GM19467 (cell line): ENCODE results near the gene PERP.

Experiments
- ATAC-seq: cut with Tn5 transposase; IDR thresholded peaks from one replicate; pipeline ENCODE4 v1.9.1; 2021; ENCODE audit warnings: mild to moderate bottlenecking, moderate library complexity; ENCODE audit not compliant: unreplicated experiment

The PERP gene

DNA sequence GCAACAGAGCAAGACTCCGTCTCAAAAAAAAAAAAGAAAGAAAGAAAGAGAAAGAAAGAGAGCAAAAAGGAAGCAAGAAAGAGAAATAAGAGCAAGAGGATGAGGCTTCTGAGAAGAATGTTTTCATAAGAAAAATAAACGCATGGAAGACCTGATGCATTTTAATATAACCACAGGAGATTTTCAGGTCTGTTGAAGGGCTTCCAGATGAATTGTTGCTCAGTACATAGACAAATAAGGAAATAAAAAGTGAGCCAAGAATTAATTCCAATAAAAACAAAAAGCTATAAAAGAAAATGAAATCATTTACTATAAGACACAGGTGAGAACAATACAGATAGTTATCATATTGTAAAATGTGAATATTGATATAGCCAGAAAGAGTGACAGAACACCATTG lies 43.5 kb downstream of the PERP start:
- no peak for ATAC-seq

DNA sequence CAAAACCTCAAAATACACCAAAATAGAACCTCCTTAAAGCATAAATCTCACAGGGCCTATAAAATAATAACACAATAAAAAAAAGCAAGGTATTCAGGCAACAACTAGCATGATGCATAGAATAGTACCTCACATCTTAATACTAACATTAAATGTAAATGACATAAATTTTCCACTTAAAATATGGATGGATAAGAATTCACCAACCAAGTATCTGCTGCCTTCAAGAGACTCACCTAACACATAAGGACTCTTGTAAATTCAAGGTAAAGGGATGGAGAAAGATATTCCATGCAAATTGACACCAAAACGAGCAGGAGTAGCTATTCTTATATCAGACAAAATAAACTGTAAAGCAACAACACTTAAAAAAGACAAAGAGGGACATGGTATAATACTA lies 52.2 kb downstream of the PERP start:
- ATAC-seq = no peak

DNA sequence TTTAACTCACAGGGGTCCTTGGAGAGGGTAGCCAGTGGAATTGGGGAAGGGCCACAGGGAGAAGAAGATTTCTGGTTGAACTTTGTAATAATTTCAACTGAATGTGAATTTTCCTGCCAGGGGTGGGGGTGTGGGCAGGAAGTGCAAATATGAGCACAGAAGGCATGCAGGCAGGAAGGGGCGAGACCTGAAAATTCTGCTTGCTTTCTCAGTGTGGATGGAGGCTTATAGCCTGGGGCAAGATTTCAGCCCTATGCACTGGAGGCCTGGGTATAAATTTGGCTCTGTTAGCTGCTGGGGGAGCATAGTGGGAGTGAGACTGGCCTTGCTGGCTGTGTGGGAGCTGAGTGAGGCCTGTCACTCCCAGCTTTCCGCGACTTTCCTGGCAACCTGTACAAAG lies 54.4 kb downstream of the PERP start:
- ATAC-seq = no peak

DNA sequence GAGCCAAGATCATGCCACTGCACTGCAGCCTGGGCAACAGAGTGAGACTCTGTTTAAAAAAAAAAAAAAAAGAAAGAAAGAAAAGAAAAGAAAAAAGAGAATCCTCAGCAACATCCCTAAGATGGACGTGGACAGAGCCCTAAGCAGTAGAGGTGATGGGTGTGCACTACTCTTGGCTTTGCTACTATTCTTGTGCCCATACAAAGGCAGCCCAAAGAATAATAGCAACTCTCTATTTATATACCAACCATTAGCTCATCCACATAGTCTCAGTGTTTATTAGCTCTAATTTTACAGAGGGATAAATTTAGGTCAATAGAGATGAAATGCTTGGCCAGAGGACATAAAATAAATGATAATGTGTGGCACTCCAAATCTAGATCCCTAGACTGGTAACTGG lies 62.2 kb downstream of the PERP start:
- ATAC-seq = no peak

DNA sequence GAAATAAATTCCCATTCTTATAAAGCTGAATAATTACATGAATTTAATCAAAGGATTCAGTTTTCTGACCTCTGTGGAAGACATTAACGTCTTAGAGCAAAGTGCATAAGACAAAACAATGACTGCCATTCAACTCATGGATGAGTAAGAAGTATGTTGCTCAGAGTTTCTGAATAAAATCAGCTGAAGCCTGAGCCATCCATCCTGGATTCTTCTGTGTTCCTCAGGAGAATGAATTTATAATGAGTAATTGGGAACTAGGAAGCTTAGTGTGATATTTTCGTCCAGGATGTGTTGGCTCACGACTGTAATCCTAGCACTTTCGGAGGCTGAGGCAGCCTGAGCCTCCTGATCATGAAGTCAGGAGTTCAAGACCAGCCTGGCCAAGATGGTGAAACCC lies 62.8 kb downstream of the PERP start:
- no peak for ATAC-seq
